Epithelial cell of proximal tubule (primary cell): Measurements from ENCODE around the gene NAT9. TPM values are rescaled to one million over a fixed set of nuclear protein-coding genes. Genes with fewer than 3 reads are reported as not detected.

Experiments
- DNase-seq: peaks from one replicate; pipeline ENCODE4 v3.0.0-alpha.2; 2011; ENCODE audit warnings: low read depth
- H3K4me3 ChIP-seq: 2 replicates; pipeline ENCODE4 v1.5.1; 2011; ENCODE audit warnings: low read depth, mild to moderate bottlenecking, low read length
- total RNA-seq: library from RNA; depleted of rRNA; stranded (reverse); fragments of >200 nt; gene quantifications from 2 replicates; pipeline ENCODE4 v1.2.3, GENCODE V29; 2015
- TF ChIP-seq, protein P1 (sequence below): conservative IDR thresholded peaks from 2 replicates; pipeline ENCODE4 v1.5.1; 2012; ENCODE audit warnings: low read depth, mild to moderate bottlenecking, low read length

NAT9 gene
- total RNA-seq, 1 donor from 2014 or later = 24.5 TPM

DNA sequence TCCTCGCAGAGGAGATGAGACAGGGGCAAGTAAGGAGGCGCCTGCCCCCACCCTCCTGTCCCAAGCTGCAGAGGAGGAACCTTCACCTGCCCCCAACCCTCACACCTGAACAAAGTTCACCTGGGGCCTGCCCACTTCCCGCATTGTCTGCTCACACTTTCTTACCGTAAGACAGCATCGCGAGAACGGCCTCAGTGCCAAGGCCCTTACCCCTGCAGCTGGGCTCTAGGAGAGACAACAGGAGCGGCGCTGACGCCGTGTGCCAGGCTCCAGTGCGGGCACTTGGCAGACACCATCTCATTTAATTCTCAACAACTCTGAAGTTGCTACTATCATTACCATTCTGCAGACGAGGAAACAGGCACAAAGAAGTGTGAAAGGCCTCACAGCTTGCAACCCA is 4.1 kb downstream of the NAT9 start:
- TF ChIP-seq, protein P1, sequence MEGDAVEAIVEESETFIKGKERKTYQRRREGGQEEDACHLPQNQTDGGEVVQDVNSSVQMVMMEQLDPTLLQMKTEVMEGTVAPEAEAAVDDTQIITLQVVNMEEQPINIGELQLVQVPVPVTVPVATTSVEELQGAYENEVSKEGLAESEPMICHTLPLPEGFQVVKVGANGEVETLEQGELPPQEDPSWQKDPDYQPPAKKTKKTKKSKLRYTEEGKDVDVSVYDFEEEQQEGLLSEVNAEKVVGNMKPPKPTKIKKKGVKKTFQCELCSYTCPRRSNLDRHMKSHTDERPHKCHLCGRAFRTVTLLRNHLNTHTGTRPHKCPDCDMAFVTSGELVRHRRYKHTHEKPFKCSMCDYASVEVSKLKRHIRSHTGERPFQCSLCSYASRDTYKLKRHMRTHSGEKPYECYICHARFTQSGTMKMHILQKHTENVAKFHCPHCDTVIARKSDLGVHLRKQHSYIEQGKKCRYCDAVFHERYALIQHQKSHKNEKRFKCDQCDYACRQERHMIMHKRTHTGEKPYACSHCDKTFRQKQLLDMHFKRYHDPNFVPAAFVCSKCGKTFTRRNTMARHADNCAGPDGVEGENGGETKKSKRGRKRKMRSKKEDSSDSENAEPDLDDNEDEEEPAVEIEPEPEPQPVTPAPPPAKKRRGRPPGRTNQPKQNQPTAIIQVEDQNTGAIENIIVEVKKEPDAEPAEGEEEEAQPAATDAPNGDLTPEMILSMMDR = no peak
- H3K4me3 ChIP-seq = no peak overlapping the region
- no peak for DNase-seq

DNA sequence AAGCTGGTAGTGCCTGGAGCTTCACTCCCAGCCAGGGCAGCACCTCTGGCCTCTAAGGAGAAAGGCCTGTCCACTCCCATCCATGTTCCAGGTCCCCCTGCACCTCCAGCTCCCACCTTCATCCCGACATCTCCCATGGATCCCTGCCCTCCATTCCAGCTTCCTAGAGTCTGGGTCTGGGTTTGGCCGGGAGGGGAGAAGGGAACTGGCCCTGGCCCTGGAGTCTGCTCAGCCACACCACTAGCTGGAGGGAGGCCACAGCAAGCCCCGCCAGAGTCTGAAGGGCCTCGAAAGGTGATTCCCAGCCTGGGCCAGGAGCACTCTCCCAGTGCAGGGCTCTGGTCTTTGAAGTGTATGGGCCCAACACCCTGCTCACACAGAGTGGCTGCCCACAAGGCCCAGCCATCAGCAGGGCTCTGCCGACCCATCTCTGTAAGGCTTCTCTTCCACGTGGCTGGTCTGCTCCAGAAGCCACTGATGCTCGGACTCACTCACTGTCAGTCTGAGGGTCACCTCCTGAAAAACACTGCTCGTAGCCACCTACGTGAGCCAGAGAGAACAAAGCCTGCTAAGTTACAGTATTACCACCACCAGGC is 4.7 kb downstream of the NAT9 start:
- DNase-seq = no peak
- H3K4me3 ChIP-seq = no peak overlapping the region
- TF ChIP-seq, protein P1 = no peak

DNA sequence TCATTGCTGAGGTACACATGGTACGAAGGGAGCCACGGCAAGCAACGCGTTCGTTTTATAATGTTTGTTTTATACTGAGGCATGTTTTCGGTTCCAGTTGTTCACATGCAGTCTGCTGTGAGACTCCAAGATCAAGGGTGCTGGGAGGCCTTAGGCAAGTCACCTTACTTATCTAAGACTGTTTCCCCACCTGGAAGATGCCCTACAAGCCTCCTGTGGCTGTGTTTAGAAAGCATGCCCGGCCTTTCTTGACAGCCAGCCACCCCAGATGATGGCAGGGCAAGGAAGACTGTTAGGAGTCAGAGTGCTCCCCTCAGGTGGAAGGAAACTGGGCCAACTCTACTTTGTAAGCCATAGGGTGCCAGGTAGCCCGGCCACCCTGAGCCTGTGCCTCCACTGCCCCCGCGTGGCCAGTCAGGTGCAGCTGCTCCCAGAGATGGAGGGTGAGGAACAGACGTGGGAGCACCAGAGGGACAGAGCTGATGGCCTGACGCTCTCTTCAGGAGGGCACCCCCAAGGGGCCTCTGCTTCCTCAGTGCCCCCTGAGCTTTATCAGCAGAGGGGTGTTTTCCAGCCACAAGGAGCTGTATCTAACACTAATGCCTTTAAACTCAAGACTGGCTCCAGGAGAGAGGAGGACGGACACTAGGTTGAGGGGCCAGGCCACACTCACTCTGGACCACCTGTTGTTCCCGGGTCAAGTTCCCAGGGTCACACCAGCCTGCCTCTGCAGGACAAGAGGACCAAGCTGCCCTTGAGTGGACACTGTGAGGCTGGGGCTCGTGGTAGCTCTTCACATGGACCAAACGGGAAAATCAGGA is 5.4 kb downstream of the NAT9 start:
- no peak for DNase-seq
- H3K4me3 ChIP-seq = no peak overlapping the region
- TF ChIP-seq, protein P1 = peak; percentile 90

DNA sequence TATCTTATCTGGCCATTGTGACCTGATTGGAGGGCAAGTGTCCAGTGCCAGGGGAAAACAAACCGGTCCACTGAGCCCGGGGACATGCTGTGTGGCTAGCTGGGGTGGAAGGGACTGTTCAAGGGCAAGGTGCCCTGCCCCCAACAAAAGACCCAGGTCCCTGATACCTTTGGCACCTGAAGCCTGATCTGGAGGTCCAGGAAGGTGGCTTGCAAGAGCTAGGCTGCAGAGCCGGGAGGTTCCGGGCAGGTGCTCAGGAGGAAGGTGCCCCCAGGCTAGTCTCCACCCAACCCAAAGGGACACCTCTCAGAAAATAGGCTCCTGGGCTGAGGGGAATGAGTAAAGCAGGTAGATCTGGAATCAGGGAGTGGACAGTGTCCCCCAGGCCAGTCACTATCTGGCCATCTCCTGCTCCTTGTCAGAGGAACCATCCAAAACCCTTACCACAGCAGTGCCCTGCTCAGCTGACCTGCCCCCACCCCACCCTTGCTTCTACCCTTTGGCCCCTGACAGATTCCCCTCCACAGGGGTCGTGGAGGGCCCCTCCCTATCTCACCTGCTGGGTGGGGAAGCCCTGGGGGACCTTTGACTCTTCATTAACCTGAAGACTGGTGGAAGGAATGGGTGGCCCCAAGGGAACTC is 6.2 kb downstream of the NAT9 start:
- DNase-seq = no peak
- TF ChIP-seq, protein P1 = no peak
- H3K4me3 ChIP-seq = no peak overlapping the region

DNA sequence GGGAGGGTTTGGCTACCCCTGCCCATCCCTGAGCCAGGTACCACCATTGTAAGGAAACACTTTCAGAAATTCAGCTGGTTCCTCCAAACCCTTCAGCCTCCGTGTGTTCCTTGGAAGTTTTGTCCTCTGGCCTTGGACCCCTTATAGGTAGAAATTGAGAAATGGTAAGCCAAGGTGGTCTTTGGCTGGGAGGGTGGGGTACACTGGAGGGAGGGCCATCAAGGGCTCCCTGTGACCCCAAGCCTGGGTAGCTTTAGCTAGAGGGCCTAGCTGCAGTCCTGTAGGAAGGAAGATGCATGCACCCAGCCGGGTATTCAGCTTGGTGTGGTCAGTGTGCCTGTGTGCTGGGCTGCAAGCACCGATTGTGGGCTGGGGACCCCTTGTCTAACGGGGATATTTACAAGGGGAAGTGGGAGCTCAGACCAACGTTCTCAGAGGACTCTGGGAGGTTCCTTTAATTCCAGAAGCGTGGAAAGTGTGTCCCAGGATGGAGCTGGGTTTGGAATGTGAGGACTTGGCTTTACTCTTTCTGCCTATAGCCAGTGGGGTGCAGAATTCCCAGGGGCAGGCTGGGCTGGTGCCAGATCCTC is 6.8 kb downstream of the NAT9 start:
- DNase-seq = no peak
- no peak overlapping the region for H3K4me3 ChIP-seq
- TF ChIP-seq, protein P1 = no peak

DNA sequence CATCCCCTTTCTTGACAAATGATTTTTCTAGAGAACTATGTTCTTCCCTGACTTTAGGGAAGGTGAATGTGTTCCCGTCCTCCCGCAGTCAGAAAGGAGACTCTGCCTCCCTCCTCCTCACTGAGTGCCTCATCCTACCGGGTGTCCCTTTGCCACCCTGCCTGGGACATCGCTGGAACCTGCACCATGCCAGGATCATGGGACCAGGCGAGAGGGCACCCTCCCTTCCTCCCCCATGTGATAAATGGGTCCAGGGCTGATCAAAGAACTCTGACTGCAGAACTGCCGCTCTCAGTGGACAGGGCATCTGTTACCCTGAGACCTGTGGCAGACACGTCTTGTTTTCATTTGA is 7.4 kb downstream of the NAT9 start:
- DNase-seq = no peak
- H3K4me3 ChIP-seq = no peak overlapping the region
- TF ChIP-seq, protein P1 = no peak
